ENCODE results near the gene PPP2R2C. TPM values are rescaled to one million over a fixed set of nuclear protein-coding genes. Genes with fewer than 3 reads are reported as not detected.

Gene PPP2R2C
- polyA plus RNA-seq, 1 donor from 2014 or later, result 34.4 TPM

- TF ChIP-seq SMC3 (conservative IDR thresholded peaks at IDR 0.05; ENCODE audit: poor library complexity) (no peak), MXI1 (conservative IDR thresholded peaks at IDR 0.05; ENCODE audit: poor library complexity, severe bottlenecking) (no peak), EZH2 (IDR thresholded peaks at IDR 0.05; ENCODE audit: borderline replicate concordance, insufficient read depth, low read length, poor library complexity, severe bottlenecking) (no peak), TAF1 (IDR thresholded peaks at IDR 0.05; ENCODE audit: low read depth) (no peak), EP300 (conservative IDR thresholded peaks at IDR 0.05; ENCODE audit: poor library complexity, severe bottlenecking) (peak; percentile 69), POLR2AphosphoS5 (IDR thresholded peaks at IDR 0.05) (peak; percentile 44), RAD21 (conservative IDR thresholded peaks at IDR 0.05) (no peak), REST (IDR thresholded peaks at IDR 0.05; ENCODE audit: borderline replicate concordance) (peak; percentile 34)
- Histone ChIP-seq H3K9ac (ENCODE audit: low read length) (peak overlapping the region; percentile 36), H3K4me2 (ENCODE audit: low read length) (no peak overlapping the region), H3K9me2 (ENCODE audit: insufficient read depth, low read length) (no peaks in the 10 kb centered on the region), H4K20me1 (ENCODE audit: insufficient read depth) (no peaks in the 10 kb centered on the region), H3F3A (ENCODE audit: insufficient read depth, low read length, poor library complexity, severe bottlenecking) (peaks cover 5% of the 10 kb centered on the region), H3K9me3 (ENCODE audit: low read length) (no peaks in the 10 kb centered on the region), H3K27ac (ENCODE audit: low read length) (peak overlapping the region; percentile 74), H3K36me3 (ENCODE audit: insufficient read depth, low read length) (no peaks in the 10 kb centered on the region), H3K4me3 (ENCODE audit: low read length) (peak overlapping the region; percentile 33), H2AFZ (ENCODE audit: low read depth, low read length) (no peak overlapping the region), H3K79me2 (replicated peaks; ENCODE audit: insufficient read depth, low read length) (no peaks in the 10 kb centered on the region), H3K27me3 (ENCODE audit: insufficient read depth, low read depth, low read length) (no peaks in the 10 kb centered on the region)
These were observed 87.9 kb downstream of the PPP2R2C start for GRCh38 chr4:6384541-6384940.

- no peaks in the 10 kb centered on the region for H3K27me3 ChIP-seq (ENCODE audit: insufficient read depth, low read depth, low read length)
- H3K36me3 ChIP-seq (ENCODE audit: insufficient read depth, low read length), result no peaks in the 10 kb centered on the region
- H3K9me3 ChIP-seq (ENCODE audit: low read length), result no peaks in the 10 kb centered on the region
- H4K20me1 ChIP-seq (ENCODE audit: insufficient read depth), result no peaks in the 10 kb centered on the region
- H3K79me2 ChIP-seq (replicated peaks; ENCODE audit: insufficient read depth, low read length), result no peaks in the 10 kb centered on the region
- peak overlapping the region; percentile 33 for H3K4me3 ChIP-seq (ENCODE audit: low read length)
- H3F3A ChIP-seq (ENCODE audit: insufficient read depth, low read length, poor library complexity, severe bottlenecking), result no peaks in the 10 kb centered on the region
- peak overlapping the region; percentile 30 for H3K9ac ChIP-seq (ENCODE audit: low read length)
- no peak overlapping the region for H2AFZ ChIP-seq (ENCODE audit: low read depth, low read length)
- H3K4me2 ChIP-seq (ENCODE audit: low read length), result no peak overlapping the region
- peak overlapping the region; percentile 74 for H3K27ac ChIP-seq (ENCODE audit: low read length)
- no peaks in the 10 kb centered on the region for H3K9me2 ChIP-seq (ENCODE audit: insufficient read depth, low read length)
- TF ChIP-seq TAF1 (IDR thresholded peaks at IDR 0.05; ENCODE audit: low read depth) (no peak), MXI1 (conservative IDR thresholded peaks at IDR 0.05; ENCODE audit: poor library complexity, severe bottlenecking) (no peak), SMC3 (conservative IDR thresholded peaks at IDR 0.05; ENCODE audit: poor library complexity) (no peak), POLR2AphosphoS5 (IDR thresholded peaks at IDR 0.05) (no peak), REST (IDR thresholded peaks at IDR 0.05; ENCODE audit: borderline replicate concordance) (no peak), EZH2 (IDR thresholded peaks at IDR 0.05; ENCODE audit: borderline replicate concordance, insufficient read depth, low read length, poor library complexity, severe bottlenecking) (no peak), CTCF (IDR thresholded peaks at IDR 0.05; ENCODE audit: poor library complexity, severe bottlenecking) (no peak), EP300 (conservative IDR thresholded peaks at IDR 0.05; ENCODE audit: poor library complexity, severe bottlenecking) (no peak), RAD21 (conservative IDR thresholded peaks at IDR 0.05) (no peak)
These were observed 88.5 kb downstream of the PPP2R2C start for GRCh38 chr4:6383929-6384328.
